Measurements from ENCODE around the gene VWA1. TPM values are rescaled to one million over a fixed set of nuclear protein-coding genes. Genes with fewer than 3 reads are reported as not detected.
"Not testable (repeated sequence)": the region's sequence is repeated elsewhere in the genome, so short reads cannot be mapped to it uniquely, and the experiment has no call there.

VWA1 gene
- polyA plus RNA-seq, 1 donor, result 92.3 TPM

- no peak within 1 kb of the TSS for H3K27ac ChIP-seq (ENCODE audit: low read length)
- no peaks in the 10 kb centered on the region for H3K4me1 ChIP-seq (ENCODE audit: control insufficient read depth, insufficient read depth, low read length)
- H3K4me3 ChIP-seq (ENCODE audit: low read length), result no peak within 1 kb of the TSS
- no peaks in the 10 kb centered on the region for H3K27me3 ChIP-seq (ENCODE audit: control insufficient read depth, insufficient read depth, low read length)
- no peak for DNase-seq
- WGBS (ENCODE audit: insufficient coverage, low lambda C conversion rate), result 92% methylated on average over 2 of the region's 6 CpGs
- no peaks in the 10 kb centered on the region for H3K36me3 ChIP-seq (ENCODE audit: control insufficient read depth, insufficient read depth, low read length)
- no peaks in the 10 kb centered on the region for H3K9me3 ChIP-seq (ENCODE audit: control insufficient read depth, low read depth, low read length)
Measured at GRCh38 chr1:1449099-1449739, 13.7 kb downstream of the VWA1 start, which contains the start of gene ATAD3C. TSS of gene ATAD3C (plus strand) at chr1:1449689. CDS start at chr1:1450684, 995 bp downstream.

DNA sequence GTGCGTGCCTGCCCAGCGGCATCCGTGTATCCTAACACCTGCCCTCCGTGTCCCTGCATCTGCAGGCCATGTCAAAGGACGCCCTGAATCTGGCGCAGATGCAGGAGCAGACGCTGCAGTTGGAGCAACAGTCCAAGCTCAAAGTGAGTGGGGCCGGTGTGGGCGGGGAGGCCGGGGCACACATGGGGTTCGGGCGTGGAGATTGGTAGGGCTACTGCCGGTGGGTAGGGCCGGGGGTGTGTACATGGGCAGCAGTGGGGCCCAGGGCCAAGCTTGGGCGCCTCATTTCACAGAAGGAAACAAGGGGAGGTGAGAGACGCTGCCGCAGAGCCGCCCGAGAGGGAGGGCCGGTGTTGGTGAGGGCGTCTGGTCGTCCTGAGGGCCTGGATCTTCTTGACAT lies 15.1 kb downstream of the VWA1 start:
- H3K36me3 ChIP-seq (ENCODE audit: control insufficient read depth, insufficient read depth, low read length); H3K4me1 ChIP-seq (ENCODE audit: control insufficient read depth, insufficient read depth, low read length); H3K27ac ChIP-seq (ENCODE audit: low read length); H3K4me3 ChIP-seq (ENCODE audit: low read length); H3K9me3 ChIP-seq (ENCODE audit: control insufficient read depth, low read depth, low read length); H3K27me3 ChIP-seq (ENCODE audit: control insufficient read depth, insufficient read depth, low read length); DNase-seq: not testable (repeated sequence)
- WGBS (ENCODE audit: insufficient coverage, low lambda C conversion rate), result no CpG with 5 or more reads among the region's 22 CpGs

DNA sequence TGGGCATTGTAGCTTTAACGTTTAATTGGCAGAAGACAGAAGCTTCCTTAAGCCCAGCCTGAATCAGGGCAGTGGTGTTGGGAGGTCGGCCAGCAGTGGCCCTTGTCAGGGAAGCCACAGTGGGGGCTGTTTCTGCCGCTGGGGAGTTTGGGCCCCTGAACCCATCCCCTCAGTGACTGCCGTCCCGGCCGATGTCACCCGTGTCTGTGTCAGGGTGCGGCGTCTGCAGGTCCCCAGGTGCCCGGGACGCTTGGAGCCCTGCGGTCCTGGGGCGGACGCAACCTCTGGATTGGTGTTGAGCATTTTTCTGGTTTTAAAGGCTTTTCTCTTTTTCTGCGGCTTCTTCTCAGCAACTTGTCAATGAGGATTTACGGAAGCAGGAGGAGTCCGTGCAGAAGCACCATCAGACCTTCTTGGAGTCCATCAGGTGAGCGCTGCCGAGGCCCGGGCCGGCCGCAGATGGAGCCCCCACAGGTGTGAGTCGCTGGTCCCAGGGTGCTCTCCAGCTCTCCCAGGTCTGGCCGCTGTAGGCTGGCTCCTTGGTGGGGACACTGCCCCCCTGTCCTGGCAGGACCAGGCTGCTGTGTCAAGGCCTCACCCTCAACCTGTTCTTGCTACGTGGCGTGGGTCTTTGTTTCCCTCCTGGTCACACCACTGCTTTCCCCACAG lies 16.3 kb downstream of the VWA1 start:
- H3K36me3 ChIP-seq (ENCODE audit: control insufficient read depth, insufficient read depth, low read length), result no peaks in the 10 kb centered on the region
- no peak for DNase-seq
- no peak overlapping the region for H3K4me3 ChIP-seq (ENCODE audit: low read length)
- H3K27me3 ChIP-seq (ENCODE audit: control insufficient read depth, insufficient read depth, low read length), result no peaks in the 10 kb centered on the region
- no peaks in the 10 kb centered on the region for H3K9me3 ChIP-seq (ENCODE audit: control insufficient read depth, low read depth, low read length)
- no peak overlapping the region for H3K27ac ChIP-seq (ENCODE audit: low read length)
- H3K4me1 ChIP-seq (ENCODE audit: control insufficient read depth, insufficient read depth, low read length), result no peaks in the 10 kb centered on the region
- no CpG with 5 or more reads among the region's 26 CpGs for WGBS (ENCODE audit: insufficient coverage, low lambda C conversion rate)

- not testable (repeated sequence) for H3K27me3 ChIP-seq (ENCODE audit: control insufficient read depth, insufficient read depth, low read length); H3K9me3 ChIP-seq (ENCODE audit: control insufficient read depth, low read depth, low read length); H3K27ac ChIP-seq (ENCODE audit: low read length); DNase-seq; H3K36me3 ChIP-seq (ENCODE audit: control insufficient read depth, insufficient read depth, low read length); H3K4me1 ChIP-seq (ENCODE audit: control insufficient read depth, insufficient read depth, low read length); H3K4me3 ChIP-seq (ENCODE audit: low read length)
- WGBS (ENCODE audit: insufficient coverage, low lambda C conversion rate), result no CpG with 5 or more reads among the region's 8 CpGs
Measured at GRCh38 chr1:1452365-1452739, 16.9 kb downstream of the VWA1 start.

GRCh38 chr1:1452882-1453281 lies 17.4 kb downstream of the VWA1 start:
- no peak for DNase-seq
- WGBS (ENCODE audit: insufficient coverage, low lambda C conversion rate), result no CpG with 5 or more reads among the region's 16 CpGs
- H3K9me3 ChIP-seq (ENCODE audit: control insufficient read depth, low read depth, low read length), result no peaks in the 10 kb centered on the region

DNA sequence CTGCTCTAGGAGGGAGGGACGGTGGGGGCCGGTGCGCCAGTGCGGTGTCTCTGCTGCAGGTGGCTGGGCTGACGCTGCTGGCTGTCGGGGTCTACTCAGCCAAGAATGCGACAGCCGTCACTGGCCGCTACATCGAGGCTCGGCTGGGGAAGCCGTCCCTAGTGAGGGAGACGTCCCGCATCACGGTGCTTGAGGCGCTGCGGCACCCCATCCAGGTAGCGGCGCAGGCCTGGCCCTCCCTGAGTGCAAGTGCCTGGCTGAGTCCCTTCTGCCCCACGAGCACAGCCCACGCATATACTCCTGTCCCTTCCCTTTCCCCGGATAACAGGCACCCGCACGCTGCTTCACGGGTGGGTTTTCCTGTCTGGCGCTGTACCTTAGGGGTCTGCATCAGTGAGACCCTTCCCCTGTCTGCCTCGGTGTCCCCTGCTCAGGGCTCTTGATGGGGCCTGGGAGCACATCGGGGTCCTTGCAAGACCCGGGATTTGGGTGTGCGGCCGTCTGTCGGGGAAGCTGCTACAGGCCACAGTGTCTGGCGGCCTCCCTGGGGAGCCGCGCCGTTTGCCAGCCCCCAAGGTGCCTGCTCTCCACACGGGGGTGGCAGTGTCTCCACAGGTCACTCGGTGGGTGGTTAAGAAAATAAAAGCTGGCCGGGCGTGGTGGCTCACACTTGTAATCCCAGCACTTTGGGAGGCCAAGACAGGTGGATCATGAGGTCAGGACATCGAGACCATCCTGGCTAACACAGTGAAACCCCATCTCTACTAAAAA lies 19.0 kb downstream of the VWA1 start:
- not testable (repeated sequence) for H3K27ac ChIP-seq (ENCODE audit: low read length)

More at GRCh38 chr1:1452882-1453281, 17.4 kb downstream of the VWA1 start:
- Histone ChIP-seq H3K4me3 (ENCODE audit: low read length) (no peak overlapping the region), H3K27me3 (ENCODE audit: control insufficient read depth, insufficient read depth, low read length) (no peaks in the 10 kb centered on the region), H3K36me3 (ENCODE audit: control insufficient read depth, insufficient read depth, low read length) (no peaks in the 10 kb centered on the region), H3K4me1 (ENCODE audit: control insufficient read depth, insufficient read depth, low read length) (no peaks in the 10 kb centered on the region), H3K27ac (ENCODE audit: low read length) (no peak overlapping the region)

GRCh38 chr1:1455366-1455884 lies 19.9 kb downstream of the VWA1 start:
- no peaks in the 10 kb centered on the region for H3K9me3 ChIP-seq (ENCODE audit: control insufficient read depth, low read depth, low read length)

More for the DNA sequence above, 19.0 kb downstream of the VWA1 start:
- not testable (repeated sequence) for H3K27me3 ChIP-seq (ENCODE audit: control insufficient read depth, insufficient read depth, low read length); DNase-seq; H3K36me3 ChIP-seq (ENCODE audit: control insufficient read depth, insufficient read depth, low read length); H3K4me3 ChIP-seq (ENCODE audit: low read length); H3K4me1 ChIP-seq (ENCODE audit: control insufficient read depth, insufficient read depth, low read length); H3K9me3 ChIP-seq (ENCODE audit: control insufficient read depth, low read depth, low read length)
- WGBS (ENCODE audit: insufficient coverage, low lambda C conversion rate), result no CpG with 5 or more reads among the region's 41 CpGs

DNA sequence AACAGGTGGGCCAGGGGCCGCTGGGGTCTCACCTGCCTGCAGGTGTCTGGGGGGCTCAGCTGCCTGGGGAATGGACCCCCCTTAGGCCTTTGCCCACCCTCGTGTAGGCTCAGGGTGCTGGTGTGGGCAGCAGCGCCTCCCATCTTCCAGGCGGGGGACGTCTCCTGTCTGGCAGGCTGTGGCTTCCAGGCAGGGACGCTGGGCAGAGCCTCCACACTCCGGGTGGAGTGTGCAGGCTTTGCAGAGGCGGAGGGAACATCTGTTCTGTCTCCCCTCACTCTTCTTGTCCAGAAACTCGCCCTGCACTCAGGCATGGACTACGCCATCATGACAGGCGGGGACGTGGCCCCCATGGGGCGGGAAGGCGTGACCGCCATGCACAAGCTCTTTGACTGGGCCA lies 20.4 kb downstream of the VWA1 start:
- not testable (repeated sequence) for H3K27ac ChIP-seq (ENCODE audit: low read length); DNase-seq; H3K27me3 ChIP-seq (ENCODE audit: control insufficient read depth, insufficient read depth, low read length); H3K4me1 ChIP-seq (ENCODE audit: control insufficient read depth, insufficient read depth, low read length); H3K9me3 ChIP-seq (ENCODE audit: control insufficient read depth, low read depth, low read length); H3K4me3 ChIP-seq (ENCODE audit: low read length); H3K36me3 ChIP-seq (ENCODE audit: control insufficient read depth, insufficient read depth, low read length)
- WGBS (ENCODE audit: insufficient coverage, low lambda C conversion rate), result no CpG with 5 or more reads among the region's 15 CpGs

More at GRCh38 chr1:1455366-1455884, 19.9 kb downstream of the VWA1 start:
- no peaks in the 10 kb centered on the region for H3K4me1 ChIP-seq (ENCODE audit: control insufficient read depth, insufficient read depth, low read length)
- H3K36me3 ChIP-seq (ENCODE audit: control insufficient read depth, insufficient read depth, low read length), result no peaks in the 10 kb centered on the region
- no CpG with 5 or more reads among the region's 30 CpGs for WGBS (ENCODE audit: insufficient coverage, low lambda C conversion rate)
- DNase-seq, result no peak
- no peak overlapping the region for H3K4me3 ChIP-seq (ENCODE audit: low read length)
- no peak overlapping the region for H3K27ac ChIP-seq (ENCODE audit: low read length)
- H3K27me3 ChIP-seq (ENCODE audit: control insufficient read depth, insufficient read depth, low read length), result no peaks in the 10 kb centered on the region

GRCh38 chr1:1456683-1457255 lies 21.3 kb downstream of the VWA1 start:
- DNase-seq; H3K27me3 ChIP-seq (ENCODE audit: control insufficient read depth, insufficient read depth, low read length); H3K36me3 ChIP-seq (ENCODE audit: control insufficient read depth, insufficient read depth, low read length); H3K4me1 ChIP-seq (ENCODE audit: control insufficient read depth, insufficient read depth, low read length); H3K4me3 ChIP-seq (ENCODE audit: low read length); H3K9me3 ChIP-seq (ENCODE audit: control insufficient read depth, low read depth, low read length); H3K27ac ChIP-seq (ENCODE audit: low read length): not testable (repeated sequence)
- WGBS (ENCODE audit: insufficient coverage, low lambda C conversion rate), result no CpG with 5 or more reads among the region's 22 CpGs

DNA sequence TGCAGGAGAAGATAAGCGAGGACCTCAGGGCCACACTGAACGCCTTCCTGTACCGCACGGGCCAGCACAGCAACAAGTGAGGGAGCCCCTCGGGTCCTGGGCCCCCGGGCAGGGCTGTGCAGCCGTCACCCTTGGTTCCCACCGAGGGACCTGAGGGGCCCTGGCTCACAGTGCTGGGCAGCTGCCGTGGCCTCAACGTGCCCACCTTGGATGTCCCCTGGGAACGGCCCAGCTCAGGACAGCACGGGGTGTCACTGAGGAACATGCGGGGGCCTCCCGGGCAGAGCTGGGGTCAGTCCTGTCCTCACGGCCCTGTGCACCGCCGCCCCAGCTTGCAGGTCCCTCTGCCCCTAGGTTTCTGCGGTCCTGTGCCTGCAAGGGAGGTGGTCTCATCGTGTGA lies 23.7 kb downstream of the VWA1 start:
- H3K36me3 ChIP-seq (ENCODE audit: control insufficient read depth, insufficient read depth, low read length); H3K4me1 ChIP-seq (ENCODE audit: control insufficient read depth, insufficient read depth, low read length); H3K27ac ChIP-seq (ENCODE audit: low read length); DNase-seq; H3K27me3 ChIP-seq (ENCODE audit: control insufficient read depth, insufficient read depth, low read length); H3K4me3 ChIP-seq (ENCODE audit: low read length); H3K9me3 ChIP-seq (ENCODE audit: control insufficient read depth, low read depth, low read length): not testable (repeated sequence)
- no CpG with 5 or more reads among the region's 19 CpGs for WGBS (ENCODE audit: insufficient coverage, low lambda C conversion rate)
